Measurements from ENCODE around the gene PDIA5. TPM values are rescaled to one million over a fixed set of nuclear protein-coding genes. Genes with fewer than 3 reads are reported as not detected.

The PDIA5 gene
- total RNA-seq, 2 donors from 2014 or later: 28.0 to 33.2 TPM

DNA sequence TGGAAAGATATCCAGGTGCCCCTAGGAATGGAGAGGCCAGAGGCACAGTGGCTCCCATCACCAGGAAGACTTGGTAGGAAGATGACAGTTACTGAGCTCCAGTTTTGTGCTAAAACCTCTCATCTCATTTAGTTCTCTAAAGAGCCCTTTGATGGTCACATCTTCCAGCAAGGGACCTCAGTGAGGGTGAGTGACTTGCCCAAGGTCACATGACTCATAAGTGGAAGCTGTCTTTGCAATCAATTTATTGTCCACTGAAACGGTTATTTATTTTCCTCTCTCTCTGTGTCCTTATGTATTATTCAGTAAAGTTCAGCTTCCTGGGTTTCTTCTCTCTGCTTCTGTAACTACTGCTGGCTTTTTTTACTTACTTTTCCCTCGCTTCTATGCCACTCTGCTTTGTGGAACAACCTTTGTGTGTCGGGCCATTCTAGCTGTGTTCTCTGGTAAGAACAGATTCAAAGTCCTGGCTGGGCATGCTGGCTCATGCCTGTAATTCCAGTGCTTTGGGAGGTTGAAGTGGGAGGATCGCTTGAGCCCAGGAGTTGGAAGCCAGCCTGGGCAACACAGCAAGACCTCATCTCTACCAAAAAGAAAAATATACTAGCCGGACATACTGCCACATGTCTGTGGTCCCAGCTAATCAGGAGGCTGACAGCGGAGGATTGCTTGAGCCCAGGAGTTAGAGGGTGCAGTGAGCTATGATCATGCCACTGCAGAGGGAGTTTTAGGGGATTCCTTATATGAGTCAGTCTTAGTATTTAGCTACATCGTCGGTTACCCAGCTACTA, 55.9 kb downstream of the PDIA5 start:
- no peak for ATAC-seq (ENCODE audit: insufficient number of reproducible peaks, low FRiP score, low read depth)
- no peak for DNase-seq (ENCODE audit: low spot score)
- no peaks in the 10 kb centered on the region for H3K9me3 ChIP-seq
- no peak overlapping the region for H3K4me3 ChIP-seq
- H3K36me3 ChIP-seq: peaks cover 4% of the 10 kb centered on the region
- peaks cover 0 to 14% of the 10 kb centered on the region in 2 donors for H3K4me1 ChIP-seq (ENCODE audit: control insufficient read depth in 1 of 2, low read depth in 2 of 2)
- TF ChIP-seq, protein P1, sequence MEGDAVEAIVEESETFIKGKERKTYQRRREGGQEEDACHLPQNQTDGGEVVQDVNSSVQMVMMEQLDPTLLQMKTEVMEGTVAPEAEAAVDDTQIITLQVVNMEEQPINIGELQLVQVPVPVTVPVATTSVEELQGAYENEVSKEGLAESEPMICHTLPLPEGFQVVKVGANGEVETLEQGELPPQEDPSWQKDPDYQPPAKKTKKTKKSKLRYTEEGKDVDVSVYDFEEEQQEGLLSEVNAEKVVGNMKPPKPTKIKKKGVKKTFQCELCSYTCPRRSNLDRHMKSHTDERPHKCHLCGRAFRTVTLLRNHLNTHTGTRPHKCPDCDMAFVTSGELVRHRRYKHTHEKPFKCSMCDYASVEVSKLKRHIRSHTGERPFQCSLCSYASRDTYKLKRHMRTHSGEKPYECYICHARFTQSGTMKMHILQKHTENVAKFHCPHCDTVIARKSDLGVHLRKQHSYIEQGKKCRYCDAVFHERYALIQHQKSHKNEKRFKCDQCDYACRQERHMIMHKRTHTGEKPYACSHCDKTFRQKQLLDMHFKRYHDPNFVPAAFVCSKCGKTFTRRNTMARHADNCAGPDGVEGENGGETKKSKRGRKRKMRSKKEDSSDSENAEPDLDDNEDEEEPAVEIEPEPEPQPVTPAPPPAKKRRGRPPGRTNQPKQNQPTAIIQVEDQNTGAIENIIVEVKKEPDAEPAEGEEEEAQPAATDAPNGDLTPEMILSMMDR (IDR thresholded peaks at IDR 0.05): no peak
- no peaks in the 10 kb centered on the region for H3K27me3 ChIP-seq (replicated peaks; ENCODE audit: insufficient read depth)
- H3K27ac ChIP-seq: peak overlapping the region in 1 of 2 donors; percentile 27

DNA sequence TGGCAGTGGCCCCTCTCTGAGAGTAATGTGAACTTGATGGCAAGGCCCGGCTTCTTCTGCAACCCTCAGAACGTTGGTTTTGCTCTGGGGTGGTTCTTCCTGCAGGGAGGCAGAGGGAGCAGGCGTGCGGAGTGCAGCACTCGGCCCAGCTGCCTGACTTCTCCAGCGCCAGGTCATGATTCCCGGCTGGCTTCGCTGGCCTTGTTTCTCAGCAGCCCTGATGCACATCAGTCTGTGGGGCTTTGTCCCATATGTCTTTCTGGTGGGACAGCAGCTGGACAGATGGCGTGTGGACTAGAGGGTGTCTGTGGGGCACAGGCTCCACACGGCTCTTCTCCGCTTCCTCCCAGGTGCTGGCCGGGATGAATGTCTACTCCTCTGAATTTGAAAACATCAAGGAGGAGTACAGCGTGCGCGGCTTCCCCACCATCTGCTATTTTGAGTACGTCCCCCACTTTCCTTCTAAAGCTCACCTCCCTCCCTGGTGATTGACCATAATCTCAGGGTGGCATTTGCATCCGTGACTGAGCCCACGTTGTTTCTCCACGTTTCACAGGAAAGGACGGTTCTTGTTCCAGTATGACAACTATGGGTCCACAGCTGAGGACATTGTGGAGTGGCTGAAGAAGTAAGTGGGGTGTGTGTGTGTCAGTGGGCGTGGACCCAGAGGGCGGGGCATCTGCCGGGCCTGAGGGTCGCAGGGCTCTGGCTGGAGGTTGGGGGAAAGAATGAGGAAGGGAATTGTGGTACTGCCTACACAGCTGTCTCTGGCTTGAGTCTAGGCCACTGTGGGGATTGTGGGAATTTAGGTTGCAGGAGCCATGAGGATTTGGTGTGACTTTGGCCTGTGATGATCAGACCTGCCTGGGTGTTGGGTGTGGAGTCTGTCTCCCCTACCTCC, 57.1 kb downstream of the PDIA5 start:
- H3K27me3 ChIP-seq (replicated peaks; ENCODE audit: insufficient read depth): no peaks in the 10 kb centered on the region
- no peak for ATAC-seq (ENCODE audit: insufficient number of reproducible peaks, low FRiP score, low read depth)
- TF ChIP-seq, protein P1 (IDR thresholded peaks at IDR 0.05): no peak
- H3K4me3 ChIP-seq: no peak overlapping the region
- no peak for DNase-seq (ENCODE audit: low spot score)
- H3K4me1 ChIP-seq (ENCODE audit: control insufficient read depth in 1 of 2, low read depth in 2 of 2): peaks cover 0 to 14% of the 10 kb centered on the region in 2 donors
- peaks cover 4% of the 10 kb centered on the region for H3K36me3 ChIP-seq
- no peaks in the 10 kb centered on the region for H3K9me3 ChIP-seq
- H3K27ac ChIP-seq: no peak overlapping the region

DNA sequence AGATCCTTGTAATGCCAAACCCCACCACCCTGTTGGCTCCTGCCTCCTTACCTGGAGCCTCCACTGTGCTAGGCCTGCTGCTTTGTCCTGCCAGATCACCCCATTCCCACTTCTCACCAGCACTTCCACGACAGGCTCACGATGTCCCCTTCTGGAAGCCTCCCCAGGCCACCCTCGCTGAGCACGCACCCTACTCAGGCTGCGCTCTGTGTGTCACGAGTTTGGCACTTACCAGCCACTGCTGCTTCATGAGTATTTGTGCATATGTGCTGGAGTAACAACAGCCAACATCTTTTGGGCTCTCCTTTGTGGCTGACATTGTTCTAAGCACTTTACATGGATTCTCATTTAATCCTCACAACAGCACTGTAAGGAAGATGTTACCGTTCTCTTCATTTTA, 58.1 kb downstream of the PDIA5 start:
- peaks cover 4% of the 10 kb centered on the region for H3K36me3 ChIP-seq
- H3K4me3 ChIP-seq: no peak overlapping the region
- H3K9me3 ChIP-seq: no peaks in the 10 kb centered on the region
- peaks cover 0 to 14% of the 10 kb centered on the region in 2 donors for H3K4me1 ChIP-seq (ENCODE audit: control insufficient read depth in 1 of 2, low read depth in 2 of 2)
- no peak for ATAC-seq (ENCODE audit: insufficient number of reproducible peaks, low FRiP score, low read depth)
- H3K27ac ChIP-seq: no peak overlapping the region
- DNase-seq (ENCODE audit: low spot score): no peak
- no peaks in the 10 kb centered on the region for H3K27me3 ChIP-seq (replicated peaks; ENCODE audit: insufficient read depth)
- TF ChIP-seq, protein P1 (IDR thresholded peaks at IDR 0.05): no peak

DNA sequence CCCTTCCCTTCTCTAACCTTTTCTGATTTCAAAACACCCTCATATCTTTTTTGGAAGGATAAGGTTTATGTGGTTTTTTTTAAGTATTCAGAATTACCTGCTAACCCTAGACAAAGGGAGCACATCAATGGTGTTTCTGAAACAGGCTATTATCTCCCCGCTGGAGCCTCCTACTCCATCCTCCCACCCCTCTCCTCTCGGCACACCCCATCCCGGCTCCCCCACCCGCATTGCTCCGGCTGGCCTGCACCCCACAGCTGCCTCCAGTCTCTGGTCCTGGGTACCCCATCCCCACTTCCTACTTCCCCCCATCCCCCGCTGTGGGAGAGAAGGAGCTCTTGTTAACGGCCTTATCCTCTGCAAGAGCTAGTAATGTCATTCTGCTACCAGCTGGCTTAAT, 59.2 kb downstream of the PDIA5 start:
- DNase-seq (ENCODE audit: low spot score) (no peak), ATAC-seq (ENCODE audit: insufficient number of reproducible peaks, low FRiP score, low read depth) (no peak)
- TF ChIP-seq, protein P1 (IDR thresholded peaks at IDR 0.05): no peak
- no peak overlapping the region for H3K4me3 ChIP-seq
- peaks cover 4% of the 10 kb centered on the region for H3K36me3 ChIP-seq
- H3K9me3 ChIP-seq: no peaks in the 10 kb centered on the region
- no peak overlapping the region for H3K27ac ChIP-seq
- H3K4me1 ChIP-seq (ENCODE audit: control insufficient read depth in 1 of 2, low read depth in 2 of 2): peaks cover 0 to 14% of the 10 kb centered on the region in 2 donors
- no peaks in the 10 kb centered on the region for H3K27me3 ChIP-seq (replicated peaks; ENCODE audit: insufficient read depth)

DNA sequence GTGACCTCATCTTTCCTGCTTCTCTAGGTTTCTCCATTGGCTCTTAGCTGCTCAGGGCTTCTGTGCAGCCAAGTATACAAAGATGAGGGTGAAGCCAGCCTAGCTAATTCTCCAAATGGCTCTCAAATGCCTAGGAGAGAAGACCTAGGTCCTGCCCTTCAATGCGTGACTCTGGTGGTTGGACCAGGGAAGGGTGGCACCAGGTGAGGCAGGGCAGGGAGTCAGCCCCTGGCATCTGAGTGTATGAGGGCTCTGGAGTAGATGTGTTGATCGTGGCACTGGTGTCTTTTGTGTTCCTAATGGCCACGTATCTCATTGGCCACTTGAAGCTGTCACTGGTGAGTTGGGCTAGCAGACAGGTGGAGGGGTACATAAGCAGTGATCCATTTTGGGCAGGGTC, 59.8 kb downstream of the PDIA5 start:
- DNase-seq (ENCODE audit: low spot score) (no peak), ATAC-seq (ENCODE audit: insufficient number of reproducible peaks, low FRiP score, low read depth) (no peak)
- no peak overlapping the region for H3K27ac ChIP-seq
- TF ChIP-seq, protein P1 (IDR thresholded peaks at IDR 0.05): no peak
- no peaks in the 10 kb centered on the region for H3K9me3 ChIP-seq
- no peaks in the 10 kb centered on the region for H3K27me3 ChIP-seq (replicated peaks; ENCODE audit: insufficient read depth)
- peaks cover 3% of the 10 kb centered on the region for H3K36me3 ChIP-seq
- no peak overlapping the region for H3K4me3 ChIP-seq
- peaks cover 0 to 14% of the 10 kb centered on the region in 2 donors for H3K4me1 ChIP-seq (ENCODE audit: control insufficient read depth in 1 of 2, low read depth in 2 of 2)
